M059J (cell line): ENCODE data around the gene LSM5. TPM values are rescaled to one million over a fixed set of nuclear protein-coding genes. Genes with fewer than 3 reads are reported as not detected.
A peak's percentile ranks its signal among the peaks of the same experiment; 100 is the strongest.

Experiments
- DNase-seq: peaks from one replicate; pipeline ENCODE4 v3.0.0-alpha.2; 2012; ENCODE audit warnings: low read depth
- total RNA-seq: library from RNA; depleted of rRNA; stranded (reverse); fragments of >200 nt; shearing (Covaris generic); gene quantifications from 2 replicates; pipeline ENCODE4 v1.2.3, GENCODE V29; 2014; rRNA removed

LSM5 gene
- total RNA-seq, 1 experiment from 2014 or later, result 65.5 TPM

DNA sequence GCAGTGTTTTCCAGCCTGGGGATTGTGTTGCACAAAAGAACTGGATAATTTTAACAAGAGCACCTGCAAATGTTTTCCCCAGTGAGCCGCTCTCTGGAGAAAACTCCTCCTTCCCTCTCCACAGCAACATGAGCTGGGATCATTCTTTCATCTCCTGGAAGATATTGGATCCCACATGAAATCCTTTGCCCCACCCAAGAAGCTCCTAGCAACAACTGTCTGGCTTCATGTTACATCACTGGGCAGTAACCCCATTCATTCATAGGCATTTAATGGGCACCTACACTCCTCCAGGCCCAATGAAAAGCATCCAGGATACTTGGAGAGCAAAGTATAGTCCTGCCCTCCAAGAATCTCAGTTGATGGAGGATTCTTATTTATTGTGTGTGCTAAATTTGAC lies 27.2 kb downstream of the LSM5 start:
- DNase-seq, result no peak

DNA sequence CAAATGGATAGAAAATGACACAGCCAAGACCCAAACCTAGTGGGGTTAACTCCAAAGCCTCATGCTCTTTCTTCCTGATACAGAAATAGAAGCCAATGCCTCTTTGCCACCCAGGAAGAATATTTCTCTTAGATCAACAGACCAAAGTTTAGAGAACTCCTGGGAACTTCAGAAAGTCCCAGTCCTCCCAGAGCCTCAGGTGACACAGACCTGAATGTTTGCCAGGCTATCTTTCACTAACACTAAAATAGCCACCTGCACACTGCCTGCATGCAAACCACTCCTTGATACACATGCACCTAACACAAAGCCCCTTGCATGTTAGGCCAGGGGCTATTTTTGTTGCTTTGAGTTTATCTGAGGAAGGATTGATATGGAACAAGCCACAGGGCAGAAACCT lies 27.7 kb downstream of the LSM5 start:
- DNase-seq, result no peak

DNA sequence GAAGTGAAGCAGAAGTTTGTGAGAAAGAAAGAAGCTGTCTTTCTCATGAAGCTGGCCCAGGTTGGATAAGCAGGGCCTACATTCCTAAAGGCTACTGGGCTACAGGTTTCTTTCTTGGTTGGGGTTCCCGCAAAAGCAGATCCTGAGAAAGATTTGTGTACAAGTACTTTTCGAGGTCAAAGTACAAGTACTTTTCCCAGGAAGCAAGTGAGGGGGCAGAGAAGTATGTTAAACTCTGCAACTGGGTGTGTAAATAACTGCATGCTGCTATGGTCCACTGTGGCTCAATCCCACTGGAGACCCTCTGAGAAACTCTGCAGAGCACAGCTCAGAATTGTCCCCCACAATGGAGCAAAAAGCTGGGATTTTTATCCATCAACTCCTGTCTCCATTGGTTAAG lies 28.7 kb downstream of the LSM5 start:
- DNase-seq, result no peak

DNA sequence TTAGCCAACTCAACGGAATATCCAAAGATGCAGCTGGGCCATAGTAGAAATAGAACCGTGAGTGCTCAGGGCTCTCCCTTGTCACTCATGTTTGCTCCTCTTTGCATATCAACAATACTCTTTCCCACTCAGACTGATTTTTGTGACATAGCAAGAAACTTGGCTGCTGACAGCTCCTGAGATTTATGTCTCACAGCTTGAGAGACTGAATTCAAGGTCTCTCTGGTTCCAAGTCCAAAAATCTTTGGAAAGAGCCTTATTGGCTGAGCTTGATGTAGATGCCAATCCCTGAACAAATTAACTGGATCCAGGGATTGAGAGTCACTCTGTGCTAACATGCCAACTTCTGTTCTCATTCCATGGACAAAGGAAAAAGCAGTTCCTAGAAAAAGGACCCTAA lies 30.4 kb downstream of the LSM5 start:
- DNase-seq, result no peak

DNA sequence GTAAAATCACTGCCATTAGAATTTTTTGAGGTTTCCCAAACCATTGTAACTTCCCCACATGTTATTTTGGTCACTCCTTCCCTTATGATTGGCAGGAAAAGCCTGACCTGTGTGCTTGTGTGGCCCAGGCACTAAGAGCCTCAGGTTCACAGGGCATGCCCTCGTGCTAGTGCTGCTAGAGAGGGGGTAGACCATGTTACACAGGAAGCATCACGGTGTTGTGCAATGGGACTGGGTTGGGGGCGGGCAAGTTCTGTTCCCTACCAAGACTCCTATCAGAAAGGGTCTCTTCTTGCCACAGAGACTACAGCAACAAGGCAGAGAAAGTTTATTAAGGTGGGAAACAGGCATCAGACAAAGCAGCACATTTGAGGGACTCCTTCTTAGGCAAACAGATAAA lies 32.2 kb downstream of the LSM5 start:
- DNase-seq, result no peak

DNA sequence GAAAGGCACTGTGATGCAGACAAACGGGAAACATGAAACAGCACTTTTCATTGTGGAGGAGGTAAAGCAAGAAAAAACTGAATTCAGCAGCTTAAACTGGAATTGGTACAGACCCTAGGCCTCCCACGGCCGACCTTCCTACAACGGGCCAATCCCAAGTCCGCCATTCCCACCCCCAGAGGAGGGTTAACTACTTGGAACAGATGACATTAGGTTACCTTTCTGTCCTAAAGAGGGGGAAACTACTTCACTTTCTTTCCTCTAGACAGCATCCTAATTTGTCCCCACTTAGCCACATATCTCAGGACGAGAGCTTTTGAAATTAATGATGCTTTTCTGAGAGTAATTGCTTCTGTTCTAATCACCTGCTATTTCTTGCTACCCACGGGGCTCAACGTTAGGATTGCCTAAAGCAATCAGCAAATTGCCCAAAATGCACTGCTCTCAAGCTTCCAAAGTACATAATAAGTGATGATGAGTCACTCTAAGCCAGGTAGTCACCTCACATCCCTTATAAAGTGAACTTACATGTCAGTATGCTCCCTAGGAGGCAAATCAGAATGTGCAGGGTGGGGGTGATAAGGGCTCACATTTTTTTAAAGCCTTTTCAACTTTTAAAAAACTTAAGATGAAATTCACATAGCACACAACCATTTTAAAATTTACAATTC lies 36.7 kb downstream of the LSM5 start:
- peak; percentile 7 for DNase-seq

DNA sequence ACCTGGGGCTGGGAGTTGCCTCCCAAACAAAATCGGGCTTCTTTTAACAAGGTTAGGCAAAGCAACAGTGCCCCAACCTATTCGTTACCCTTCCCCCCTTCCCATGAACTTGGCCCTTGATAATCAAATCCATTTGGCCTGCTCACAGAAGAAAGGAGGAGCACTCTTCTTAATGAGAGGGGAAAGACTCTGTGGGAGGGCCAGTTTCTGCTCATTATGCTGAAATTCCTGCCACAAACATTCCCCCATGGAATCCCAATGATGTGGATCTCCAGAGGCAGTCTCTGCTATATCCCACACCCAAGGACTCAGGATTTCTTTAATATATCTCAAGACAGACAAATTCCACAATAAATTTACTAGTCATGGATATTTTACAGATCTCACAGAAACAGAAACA lies 43.0 kb downstream of the LSM5 start:
- DNase-seq, result no peak

DNA sequence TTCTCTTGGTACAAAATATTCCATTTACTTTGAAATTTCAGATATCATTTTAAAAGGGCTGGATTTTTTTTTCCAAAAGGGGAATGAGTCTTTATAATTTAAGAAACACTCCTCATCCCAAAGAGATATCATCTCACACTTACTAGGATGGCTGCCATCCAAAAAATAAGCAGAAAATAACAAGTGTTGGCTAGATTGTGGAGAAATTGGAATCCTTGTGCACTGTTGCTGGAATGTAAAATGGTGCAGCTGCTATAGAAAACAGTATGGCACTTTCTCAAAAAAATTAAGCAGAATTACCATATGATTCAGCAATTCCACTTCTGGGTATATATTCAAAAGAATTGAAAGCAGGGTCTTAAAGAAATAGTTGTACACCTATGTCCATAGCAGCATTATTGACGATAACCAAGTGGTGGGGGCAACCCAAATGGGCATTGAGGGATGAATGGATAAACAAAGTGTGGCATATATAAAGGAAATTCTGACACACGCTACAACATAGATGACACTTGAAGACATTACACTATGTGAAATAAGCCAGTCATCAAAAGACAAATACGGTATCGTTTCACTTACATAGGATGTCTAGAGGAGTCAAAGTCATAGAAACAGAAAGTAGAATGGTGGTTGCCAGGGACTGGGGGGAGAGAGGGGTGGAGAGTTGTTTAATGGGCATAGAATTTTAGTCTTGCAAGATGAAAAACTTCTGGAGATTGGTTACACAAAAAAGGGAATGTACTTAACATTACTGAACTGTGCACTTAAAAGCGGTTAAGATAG lies 53.8 kb downstream of the LSM5 start:
- DNase-seq, result no peak

Other genes with a start within 250 kb of the LSM5 start
- 37.6 and 50.6 TPM in 2 replicates for gene AVL9, start 5.1 kb upstream of the LSM5 start, total RNA-seq